ENCODE results near the gene ST3GAL5.

GRCh38 chr2:85871494-85872164 lies 17.2 kb downstream of the ST3GAL5 start:
- TF ChIP-seq CTCF (conservative IDR thresholded peaks at IDR 0.05 in 1 of 2, IDR thresholded peaks at IDR 0.05 in 1 of 2; ENCODE audit: low read depth in 1 of 2, low read length in 2 of 2), result no peak
- no peak for TF ChIP-seq EZH2 (IDR thresholded peaks at IDR 0.05; ENCODE audit: low read length, missing control alignments)

Measured in fibroblast of lung (primary cell).